ENCODE results near the gene UBAP2.

The UBAP2 gene

DNA sequence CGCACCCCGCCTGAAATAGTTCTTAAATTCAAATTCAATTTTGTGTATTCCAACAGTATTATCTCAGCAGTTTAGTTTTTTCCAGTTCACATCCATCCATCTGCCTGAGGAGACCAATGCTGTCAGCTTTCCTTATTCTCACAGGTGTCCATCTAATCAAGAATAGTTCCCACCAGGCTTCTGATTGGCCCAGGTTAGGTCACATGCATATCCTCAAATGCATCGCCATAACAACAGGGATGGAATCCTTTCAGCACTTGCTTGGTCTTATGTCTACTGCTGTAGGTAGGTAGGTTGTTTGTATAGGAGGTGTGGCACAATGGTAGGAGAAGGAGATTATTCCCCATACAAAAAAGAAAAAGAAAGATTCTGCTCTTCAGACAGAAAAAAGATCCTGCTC lies 140.6 kb downstream of the UBAP2 start:
- Histone ChIP-seq H3K27me3 (ENCODE audit: insufficient read depth, low read length) (no peaks in the 10 kb centered on the region), H3K36me3 (ENCODE audit: control insufficient read depth in 1 of 2, insufficient read depth in 2 of 2, low read length in 2 of 2) (peaks cover 5 to 6% of the 10 kb centered on the region in 2 experiments), H3K9me3 (ENCODE audit: insufficient read depth, low read depth, low read length) (no peaks in the 10 kb centered on the region), H3K23ac (ENCODE audit: low read length) (no peak overlapping the region), H2AK5ac (ENCODE audit: low read length) (no peak overlapping the region), H3K4me2 (ENCODE audit: low read length) (no peak overlapping the region), H4K91ac (ENCODE audit: low read depth, low read length) (no peak overlapping the region), H2BK5ac (ENCODE audit: low read depth, low read length, poor library complexity) (no peak overlapping the region), H4K8ac (ENCODE audit: low read depth, low read length) (no peak overlapping the region), H2BK12ac (ENCODE audit: low read length) (no peak overlapping the region), H3K27ac (ENCODE audit: low read depth, low read length) (no peak overlapping the region), H3K14ac (ENCODE audit: low read length) (no peak overlapping the region), H2BK120ac (ENCODE audit: insufficient read depth, low read length, poor library complexity) (no peak overlapping the region), H3K4ac (ENCODE audit: low read depth, low read length) (peak overlapping the region; percentile 33), H4K12ac (ENCODE audit: low read depth, low read length) (no peak overlapping the region), H3K4me1 (ENCODE audit: control insufficient read depth in 1 of 2, insufficient read depth in 2 of 2, low read length in 2 of 2) (no peaks in the 10 kb centered on the region), H3K18ac (ENCODE audit: low read length) (no peak overlapping the region), H3K79me2 (ENCODE audit: control insufficient read depth, insufficient read depth, low read length, poor library complexity) (no peaks in the 10 kb centered on the region), H2AFZ (ENCODE audit: insufficient read depth, low read length, poor library complexity) (no peak overlapping the region), H3K79me1 (ENCODE audit: low read length) (no peaks in the 10 kb centered on the region), H3K9ac (ENCODE audit: low read length) (no peak overlapping the region), H3K4me3 (ENCODE audit: low read depth, low read length) (no peak overlapping the region)
- no CpG with 5 or more reads among the region's 3 CpGs for WGBS (ENCODE audit: extremely low coverage, insufficient coverage, insufficient read length)
- DNase-seq: no peak

DNA sequence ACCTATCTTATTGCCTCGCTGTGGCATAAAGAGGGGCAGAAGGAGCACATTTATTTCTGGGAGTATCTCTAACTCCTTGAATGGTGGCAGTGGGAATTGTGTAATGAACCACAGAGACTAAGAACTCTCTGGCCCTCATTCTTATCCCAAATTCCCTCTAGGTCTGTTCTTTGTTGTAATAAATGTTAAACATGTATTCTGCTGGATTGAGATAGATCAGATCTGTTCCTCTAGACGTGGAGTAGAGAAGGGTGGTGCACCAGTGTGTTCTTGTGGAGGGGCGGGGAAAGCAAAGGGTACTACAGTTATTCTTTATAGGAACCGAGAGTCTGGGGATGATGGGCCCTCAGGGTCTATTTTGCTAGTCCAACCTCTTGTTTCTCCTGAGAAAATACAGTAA lies 141.3 kb downstream of the UBAP2 start:
- no CpG with 5 or more reads among the region's 4 CpGs for WGBS (ENCODE audit: extremely low coverage, insufficient coverage, insufficient read length)
- Histone ChIP-seq H3K79me2 (ENCODE audit: control insufficient read depth, insufficient read depth, low read length, poor library complexity) (no peaks in the 10 kb centered on the region), H3K36me3 (ENCODE audit: control insufficient read depth in 1 of 2, insufficient read depth in 2 of 2, low read length in 2 of 2) (peaks cover 0 to 3% of the 10 kb centered on the region in 2 experiments), H3K9ac (ENCODE audit: low read length) (no peak overlapping the region), H3K4me3 (ENCODE audit: low read depth, low read length) (no peak overlapping the region), H2BK12ac (ENCODE audit: low read length) (no peak overlapping the region), H3K27ac (ENCODE audit: low read depth, low read length) (no peak overlapping the region), H3K14ac (ENCODE audit: low read length) (no peak overlapping the region), H3K4me1 (ENCODE audit: control insufficient read depth in 1 of 2, insufficient read depth in 2 of 2, low read length in 2 of 2) (no peaks in the 10 kb centered on the region), H3K23ac (ENCODE audit: low read length) (no peak overlapping the region), H4K12ac (ENCODE audit: low read depth, low read length) (no peak overlapping the region), H2AFZ (ENCODE audit: insufficient read depth, low read length, poor library complexity) (no peak overlapping the region), H2BK5ac (ENCODE audit: low read depth, low read length, poor library complexity) (no peak overlapping the region), H2AK5ac (ENCODE audit: low read length) (no peak overlapping the region), H3K9me3 (ENCODE audit: insufficient read depth, low read depth, low read length) (no peaks in the 10 kb centered on the region), H3K27me3 (ENCODE audit: insufficient read depth, low read length) (no peaks in the 10 kb centered on the region), H3K4ac (ENCODE audit: low read depth, low read length) (no peak overlapping the region), H3K18ac (ENCODE audit: low read length) (no peak overlapping the region), H3K79me1 (ENCODE audit: low read length) (no peaks in the 10 kb centered on the region), H4K8ac (ENCODE audit: low read depth, low read length) (no peak overlapping the region), H4K91ac (ENCODE audit: low read depth, low read length) (no peak overlapping the region), H2BK120ac (ENCODE audit: insufficient read depth, low read length, poor library complexity) (no peak overlapping the region), H3K4me2 (ENCODE audit: low read length) (no peak overlapping the region)
- DNase-seq: no peak

DNA sequence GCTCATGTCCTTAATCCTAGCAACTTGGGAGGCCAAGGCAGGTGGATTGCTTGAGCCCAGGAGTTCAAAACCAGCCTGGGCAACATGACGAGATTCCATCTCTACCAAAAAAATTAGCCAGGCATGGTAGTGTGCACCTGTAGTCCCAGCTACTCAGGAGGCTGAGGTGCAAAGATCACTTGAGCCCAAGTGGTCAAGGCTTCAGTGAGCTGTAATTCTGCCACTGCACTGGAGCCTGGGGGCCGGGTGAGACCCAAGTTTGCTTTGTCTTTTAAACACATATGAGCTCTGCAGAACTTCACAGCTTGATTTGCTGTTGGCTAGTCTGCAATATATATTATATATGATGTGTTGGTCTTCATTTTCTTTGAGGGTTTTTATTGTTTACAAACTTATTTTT lies 141.9 kb downstream of the UBAP2 start:
- no peak overlapping the region for H3K4ac ChIP-seq (ENCODE audit: low read depth, low read length)
- no peak overlapping the region for H4K8ac ChIP-seq (ENCODE audit: low read depth, low read length)
- H3K4me1 ChIP-seq (ENCODE audit: control insufficient read depth in 1 of 2, insufficient read depth in 2 of 2, low read length in 2 of 2): no peaks in the 10 kb centered on the region
- no peak overlapping the region for H2BK120ac ChIP-seq (ENCODE audit: insufficient read depth, low read length, poor library complexity)
- H3K27me3 ChIP-seq (ENCODE audit: insufficient read depth, low read length): no peaks in the 10 kb centered on the region
- no peaks in the 10 kb centered on the region for H3K79me2 ChIP-seq (ENCODE audit: control insufficient read depth, insufficient read depth, low read length, poor library complexity)
- H3K79me1 ChIP-seq (ENCODE audit: low read length): no peaks in the 10 kb centered on the region
- no peak overlapping the region for H3K23ac ChIP-seq (ENCODE audit: low read length)
- WGBS (ENCODE audit: extremely low coverage, insufficient coverage, insufficient read length): no CpG with 5 or more reads among the region's 2 CpGs
- DNase-seq: no peak
- no peaks in the 10 kb centered on the region for H3K9me3 ChIP-seq (ENCODE audit: insufficient read depth, low read depth, low read length)
- H4K12ac ChIP-seq (ENCODE audit: low read depth, low read length): no peak overlapping the region
- H2BK12ac ChIP-seq (ENCODE audit: low read length): no peak overlapping the region
- H4K91ac ChIP-seq (ENCODE audit: low read depth, low read length): no peak overlapping the region
- no peak overlapping the region for H2AFZ ChIP-seq (ENCODE audit: insufficient read depth, low read length, poor library complexity)
- no peak overlapping the region for H3K18ac ChIP-seq (ENCODE audit: low read length)
- peaks cover 4 to 6% of the 10 kb centered on the region in 2 experiments for H3K36me3 ChIP-seq (ENCODE audit: control insufficient read depth in 1 of 2, insufficient read depth in 2 of 2, low read length in 2 of 2)
- H3K14ac ChIP-seq (ENCODE audit: low read length): no peak overlapping the region
- H2BK5ac ChIP-seq (ENCODE audit: low read depth, low read length, poor library complexity): no peak overlapping the region
- H2AK5ac ChIP-seq (ENCODE audit: low read length): no peak overlapping the region
- no peak overlapping the region for H3K9ac ChIP-seq (ENCODE audit: low read length)
- H3K27ac ChIP-seq (ENCODE audit: low read depth, low read length): no peak overlapping the region
- H3K4me2 ChIP-seq (ENCODE audit: low read length): no peak overlapping the region
- no peak overlapping the region for H3K4me3 ChIP-seq (ENCODE audit: low read depth, low read length)

GRCh38 chr9:33905137-33905536 lies 143.6 kb downstream of the UBAP2 start:
- H3K27ac ChIP-seq (ENCODE audit: low read depth, low read length): no peak overlapping the region
- WGBS (ENCODE audit: extremely low coverage, insufficient coverage, insufficient read length): no CpG with 5 or more reads among the region's 1 CpG

More at GRCh38 chr9:33905137-33905536, 143.6 kb downstream of the UBAP2 start:
- Histone ChIP-seq H2BK120ac (ENCODE audit: insufficient read depth, low read length, poor library complexity) (no peak overlapping the region), H3K4ac (ENCODE audit: low read depth, low read length) (no peak overlapping the region), H3K79me2 (ENCODE audit: control insufficient read depth, insufficient read depth, low read length, poor library complexity) (no peaks in the 10 kb centered on the region), H3K4me2 (ENCODE audit: low read length) (no peak overlapping the region), H3K4me3 (ENCODE audit: low read depth, low read length) (no peak overlapping the region), H2AFZ (ENCODE audit: insufficient read depth, low read length, poor library complexity) (no peak overlapping the region), H3K9me3 (ENCODE audit: insufficient read depth, low read depth, low read length) (no peaks in the 10 kb centered on the region), H2BK12ac (ENCODE audit: low read length) (no peak overlapping the region), H3K9ac (ENCODE audit: low read length) (no peak overlapping the region), H3K79me1 (ENCODE audit: low read length) (no peaks in the 10 kb centered on the region), H2BK5ac (ENCODE audit: low read depth, low read length, poor library complexity) (no peak overlapping the region), H4K91ac (ENCODE audit: low read depth, low read length) (no peak overlapping the region), H3K27me3 (ENCODE audit: insufficient read depth, low read length) (no peaks in the 10 kb centered on the region), H3K4me1 (ENCODE audit: control insufficient read depth in 1 of 2, insufficient read depth in 2 of 2, low read length in 2 of 2) (no peaks in the 10 kb centered on the region), H4K12ac (ENCODE audit: low read depth, low read length) (no peak overlapping the region), H3K36me3 (ENCODE audit: control insufficient read depth in 1 of 2, insufficient read depth in 2 of 2, low read length in 2 of 2) (peaks cover 8 to 10% of the 10 kb centered on the region in 2 experiments), H3K18ac (ENCODE audit: low read length) (no peak overlapping the region), H3K14ac (ENCODE audit: low read length) (no peak overlapping the region), H4K8ac (ENCODE audit: low read depth, low read length) (no peak overlapping the region), H3K23ac (ENCODE audit: low read length) (no peak overlapping the region), H2AK5ac (ENCODE audit: low read length) (no peak overlapping the region)
- DNase-seq: no peak
